Activated T-cell treated with anti-CD3 and anti-CD28 coated beads, Interleukin-2, amount 50 U/mL, for 48 hours (primary cell): ENCODE results near the gene APPL2.
"Not testable (repeated sequence)": the region's sequence is repeated elsewhere in the genome, so short reads cannot be mapped to it uniquely, and the experiment has no call there.

ENCODE experiments used
- DNase-seq, 2 experiments: peaks; one replicate each; pipeline ENCODE4 v3.0.0-alpha.2; 2020

The APPL2 gene

DNA sequence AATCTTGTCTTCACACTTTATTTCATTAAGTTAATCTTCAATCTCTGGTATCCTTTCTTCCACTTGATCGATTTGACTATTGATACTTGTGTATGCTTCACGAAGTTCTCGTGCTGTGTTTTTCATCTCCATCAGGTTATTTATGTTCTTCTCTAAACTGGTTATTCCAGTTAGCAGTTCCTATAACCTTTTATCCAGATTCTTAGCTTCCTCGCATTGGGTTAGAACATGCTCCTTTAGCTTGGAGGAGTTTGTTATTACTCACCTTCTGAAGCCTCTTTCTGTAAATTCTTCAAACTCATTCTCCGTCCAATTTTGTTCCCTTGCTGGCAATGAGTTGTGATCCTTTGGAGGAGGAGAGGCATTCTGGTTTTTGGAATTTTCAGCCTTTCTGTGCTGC is 52.0 kb downstream of the APPL2 start:
- DNase-seq, result not testable (repeated sequence)

GRCh38 chr12:105183406-105183805 is 52.6 kb downstream of the APPL2 start:
- DNase-seq, result not testable (repeated sequence)

GRCh38 chr12:105179114-105179513 is 56.9 kb downstream of the APPL2 start:
- DNase-seq, result not testable (repeated sequence)

- no peak for DNase-seq
Observed at GRCh38 chr12:105177208-105177607, 58.8 kb downstream of the APPL2 start.

DNA sequence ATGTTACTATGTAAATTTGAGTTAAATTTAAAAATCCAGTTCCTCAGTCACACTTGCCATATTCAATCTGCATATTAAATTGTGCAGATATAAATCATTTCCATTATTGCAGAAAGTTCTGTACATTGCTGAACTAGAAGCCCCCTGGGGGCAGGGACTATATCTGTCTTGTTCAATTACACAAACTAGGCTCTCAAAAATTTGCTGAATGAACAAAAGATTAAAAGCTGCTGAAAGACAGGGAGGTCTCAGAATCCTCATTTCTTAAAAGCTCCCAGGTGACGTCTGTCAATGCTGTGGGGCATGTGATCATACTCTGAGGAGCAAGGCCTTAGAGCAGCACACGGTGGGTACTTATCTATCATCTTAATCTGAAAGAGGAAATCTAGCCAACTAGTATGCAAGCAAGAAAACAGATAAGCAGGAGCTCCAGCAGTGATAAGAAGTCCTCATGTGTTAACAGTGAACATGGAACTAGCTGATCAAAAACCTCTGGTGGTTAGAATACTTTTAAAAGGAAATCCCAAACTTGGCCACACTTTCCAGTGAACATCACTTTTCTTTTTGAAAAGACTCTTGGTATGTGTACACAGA is 60.5 kb downstream of the APPL2 start:
- DNase-seq, result no peak

DNA sequence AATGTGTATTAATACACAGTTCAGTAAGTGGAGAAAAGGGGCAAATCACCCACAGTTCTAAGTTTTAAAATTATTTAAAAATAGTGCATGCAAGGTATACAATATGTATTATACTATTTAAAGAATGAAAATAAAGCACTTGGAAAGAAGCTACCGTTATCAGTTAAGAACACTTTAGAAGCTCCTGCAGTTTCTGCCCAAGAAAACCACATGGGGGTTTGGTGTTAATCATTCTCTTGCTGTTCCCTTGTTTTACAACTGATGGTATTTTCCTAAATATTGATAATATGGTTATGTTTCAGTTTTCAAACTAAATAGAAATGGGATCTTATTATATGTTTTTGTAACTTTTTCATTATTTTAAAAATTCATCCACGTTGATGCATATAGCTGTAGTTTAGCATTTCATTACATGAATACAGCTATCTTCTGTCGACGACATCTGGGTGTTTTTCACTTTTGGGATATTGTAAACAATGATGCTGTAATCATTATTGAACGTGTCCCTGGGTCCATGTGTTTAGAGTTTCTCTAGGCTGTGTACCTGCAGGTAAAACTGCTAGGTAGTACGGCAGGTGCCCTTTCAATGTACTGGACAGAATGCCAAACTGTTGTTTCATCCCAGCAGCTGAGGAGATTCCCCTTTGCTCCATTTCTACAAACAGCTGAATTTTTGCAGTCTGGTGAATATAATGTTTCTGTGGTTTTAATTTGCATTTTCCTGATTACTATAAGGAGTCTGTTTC is 64.1 kb downstream of the APPL2 start:
- no peak for DNase-seq

DNA sequence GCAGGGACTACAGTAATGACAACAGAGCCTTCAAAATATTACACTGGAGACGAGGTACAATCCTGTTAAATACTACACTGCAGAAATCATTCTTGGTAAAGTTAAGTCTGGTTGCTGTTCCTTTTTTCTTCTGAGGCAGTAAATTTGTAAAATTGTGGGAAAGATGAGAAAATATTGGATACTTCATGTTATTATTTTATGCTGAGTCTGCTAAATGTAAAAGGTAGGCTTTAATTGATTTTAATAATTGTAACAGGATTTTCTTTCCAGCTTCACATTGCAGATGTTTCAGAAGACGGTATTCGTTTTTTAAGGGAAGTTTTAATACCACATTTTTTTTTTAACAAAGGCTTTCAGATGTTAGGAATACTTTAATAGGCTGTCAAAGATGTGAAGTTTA is 65.8 kb downstream of the APPL2 start:
- no peak for DNase-seq

- DNase-seq, result no peak
Observed at GRCh38 chr12:105168006-105168405, 68.0 kb downstream of the APPL2 start.

- no peak for DNase-seq
Observed at GRCh38 chr12:105167346-105167745, 68.6 kb downstream of the APPL2 start.

- DNase-seq, result no peak
Observed at GRCh38 chr12:105166736-105167135, 69.2 kb downstream of the APPL2 start.

GRCh38 chr12:105164068-105164467 is 71.9 kb downstream of the APPL2 start:
- no peak for DNase-seq

GRCh38 chr12:105162174-105162573 is 73.8 kb downstream of the APPL2 start:
- no peak for DNase-seq

DNA sequence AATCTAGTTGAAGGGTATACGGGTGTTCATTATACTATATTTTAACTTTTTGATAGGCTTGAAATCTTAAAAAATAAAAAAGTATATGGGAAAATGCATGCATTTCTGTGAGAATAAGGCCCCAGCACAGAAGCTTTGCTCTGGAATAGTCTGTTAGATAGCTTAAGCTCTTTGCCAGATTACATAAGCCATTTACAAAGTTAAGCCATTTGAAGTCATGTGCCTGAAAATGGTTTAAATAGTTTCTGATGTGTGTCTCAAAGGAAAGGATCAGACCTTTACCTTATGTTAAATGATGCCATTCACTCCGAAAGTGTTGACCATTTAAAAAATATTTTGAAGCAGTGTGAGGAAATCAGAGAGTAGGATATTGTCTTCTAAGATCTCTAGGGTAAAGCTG is 77.1 kb downstream of the APPL2 start:
- DNase-seq, result no peak

DNA sequence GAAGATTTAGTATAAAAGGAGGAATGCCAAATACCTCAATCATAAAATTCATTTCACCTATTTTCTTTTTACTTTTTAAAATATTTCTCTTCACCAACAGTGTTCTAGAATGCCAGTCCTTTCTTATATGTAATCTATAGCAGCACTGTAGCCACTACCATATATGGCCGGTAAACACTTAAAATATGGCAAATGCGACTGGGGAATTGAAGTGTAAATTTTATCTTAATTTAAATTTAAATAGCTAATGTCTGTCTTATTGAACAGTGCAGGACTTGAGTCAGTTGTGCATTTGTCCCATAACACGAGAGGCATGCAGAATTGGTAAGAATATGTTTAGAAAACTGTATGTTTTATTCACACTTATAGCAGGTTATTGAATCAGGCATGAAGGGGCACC is 78.4 kb downstream of the APPL2 start:
- DNase-seq, result no peak

- no peak for DNase-seq
Observed at GRCh38 chr12:105156260-105156659, 79.7 kb downstream of the APPL2 start.

DNA sequence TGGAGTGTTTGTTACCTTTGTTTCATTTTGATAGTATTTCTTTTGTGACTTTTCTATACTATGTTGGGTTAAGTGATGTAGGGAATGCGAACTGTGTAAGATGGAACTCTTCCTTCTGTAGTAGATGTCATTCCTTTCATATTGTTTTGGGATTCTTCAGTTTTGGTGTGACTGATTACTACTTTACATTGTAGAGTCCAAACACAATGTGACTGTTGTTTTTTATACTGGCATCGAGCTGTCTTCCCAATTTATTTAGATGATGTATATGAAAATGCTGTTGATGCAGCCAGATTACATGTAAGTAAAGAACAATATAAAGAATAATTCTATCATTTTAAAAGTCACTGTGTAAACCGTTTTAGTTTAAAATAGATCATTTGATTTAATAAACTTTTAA is 93.7 kb downstream of the APPL2 start:
- DNase-seq, result no peak

GRCh38 chr12:105141320-105141922 is 94.6 kb downstream of the APPL2 start:
- no peak for DNase-seq

DNA sequence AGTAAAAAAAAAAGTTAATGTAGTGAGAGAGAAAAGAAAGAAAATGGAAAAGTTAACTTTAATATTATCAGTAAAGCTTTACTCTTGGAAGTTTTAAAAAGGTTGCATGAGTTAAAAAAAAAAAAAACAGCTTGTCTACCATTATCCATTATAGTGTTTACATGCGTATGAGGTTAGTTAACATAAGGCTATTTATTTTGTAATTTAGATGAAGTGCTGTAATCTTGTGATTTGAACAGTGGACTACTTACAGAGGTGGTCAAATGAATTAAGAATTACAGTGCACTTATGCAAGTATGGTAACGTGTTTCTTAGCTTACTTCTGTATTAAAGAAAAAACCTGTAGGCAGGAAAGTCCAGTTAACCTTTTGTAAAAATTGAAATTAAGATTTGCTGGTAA is 97.7 kb downstream of the APPL2 start:
- DNase-seq, result no peak
